Astrocyte of the spinal cord (primary cell): ENCODE measurements around the gene DRD5.
"Not testable (repeated sequence)": the region's sequence is repeated elsewhere in the genome, so short reads cannot be mapped to it uniquely, and the experiment has no call there.

Source experiments
- DNase-seq: peaks from one replicate; pipeline ENCODE4 v3.0.0; 2011; ENCODE audit warnings: low read depth, low spot score
- H3K4me3 ChIP-seq: 2 replicates; pipeline ENCODE4 v1.5.1; 2011; ENCODE audit warnings: low read depth, mild to moderate bottlenecking, low read length, moderate library complexity
- in situ Hi-C: cut with HindIII; loops from 2 replicates; pipeline ENCODE4 v1.10.0; 2017; ENCODE audit warnings: low sequenced_read_pairs
- TF ChIP-seq, protein P1 (sequence below): IDR thresholded peaks from 2 replicates; pipeline ENCODE4 v1.5.1; 2012; ENCODE audit warnings: low read depth, mild to moderate bottlenecking, low read length, inconsistent platforms

Gene DRD5

DNA sequence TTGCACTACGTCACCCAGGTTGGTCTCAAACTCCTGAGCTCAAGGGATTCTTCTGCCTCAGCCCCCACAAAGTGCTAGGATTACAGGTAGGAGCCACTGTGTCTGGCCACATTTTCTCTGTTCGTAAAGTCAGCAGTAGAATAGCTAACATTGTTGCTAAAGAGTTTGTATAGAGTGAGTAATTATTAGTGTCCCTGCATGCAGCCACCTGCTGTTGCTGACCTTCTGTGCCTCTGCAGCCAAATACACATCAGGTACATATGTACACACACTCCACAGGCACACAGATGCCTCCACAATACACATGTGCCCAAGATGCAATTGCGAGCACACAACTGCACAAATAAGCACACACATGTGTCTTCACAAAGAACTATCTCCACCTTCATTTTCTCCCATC lies 10.9 kb downstream of the DRD5 start:
- in situ Hi-C loops: no loop called here
- TF ChIP-seq, protein P1, sequence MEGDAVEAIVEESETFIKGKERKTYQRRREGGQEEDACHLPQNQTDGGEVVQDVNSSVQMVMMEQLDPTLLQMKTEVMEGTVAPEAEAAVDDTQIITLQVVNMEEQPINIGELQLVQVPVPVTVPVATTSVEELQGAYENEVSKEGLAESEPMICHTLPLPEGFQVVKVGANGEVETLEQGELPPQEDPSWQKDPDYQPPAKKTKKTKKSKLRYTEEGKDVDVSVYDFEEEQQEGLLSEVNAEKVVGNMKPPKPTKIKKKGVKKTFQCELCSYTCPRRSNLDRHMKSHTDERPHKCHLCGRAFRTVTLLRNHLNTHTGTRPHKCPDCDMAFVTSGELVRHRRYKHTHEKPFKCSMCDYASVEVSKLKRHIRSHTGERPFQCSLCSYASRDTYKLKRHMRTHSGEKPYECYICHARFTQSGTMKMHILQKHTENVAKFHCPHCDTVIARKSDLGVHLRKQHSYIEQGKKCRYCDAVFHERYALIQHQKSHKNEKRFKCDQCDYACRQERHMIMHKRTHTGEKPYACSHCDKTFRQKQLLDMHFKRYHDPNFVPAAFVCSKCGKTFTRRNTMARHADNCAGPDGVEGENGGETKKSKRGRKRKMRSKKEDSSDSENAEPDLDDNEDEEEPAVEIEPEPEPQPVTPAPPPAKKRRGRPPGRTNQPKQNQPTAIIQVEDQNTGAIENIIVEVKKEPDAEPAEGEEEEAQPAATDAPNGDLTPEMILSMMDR: no peak
- DNase-seq: no peak
- H3K4me3 ChIP-seq: no peak overlapping the region

DNA sequence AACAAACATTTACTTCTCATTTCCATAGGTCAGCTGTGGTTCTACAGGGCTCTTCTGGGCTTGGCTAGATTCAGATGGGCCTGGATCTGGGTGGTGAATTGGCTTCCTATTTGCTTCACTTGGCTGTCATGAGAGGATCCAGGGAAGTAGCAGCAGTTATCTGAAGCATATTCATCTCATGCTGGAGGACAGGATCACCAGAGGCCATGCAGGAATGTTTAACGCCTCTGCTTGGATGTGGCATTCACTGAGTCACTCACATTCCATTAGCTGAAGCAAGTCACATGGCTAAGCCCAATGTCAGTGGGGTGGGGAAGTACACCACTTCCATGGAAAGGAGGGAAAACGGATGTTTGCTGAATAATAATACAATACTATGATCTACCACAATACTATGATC lies 15.2 kb downstream of the DRD5 start:
- DNase-seq, in situ Hi-C loops: not testable (repeated sequence)

DNA sequence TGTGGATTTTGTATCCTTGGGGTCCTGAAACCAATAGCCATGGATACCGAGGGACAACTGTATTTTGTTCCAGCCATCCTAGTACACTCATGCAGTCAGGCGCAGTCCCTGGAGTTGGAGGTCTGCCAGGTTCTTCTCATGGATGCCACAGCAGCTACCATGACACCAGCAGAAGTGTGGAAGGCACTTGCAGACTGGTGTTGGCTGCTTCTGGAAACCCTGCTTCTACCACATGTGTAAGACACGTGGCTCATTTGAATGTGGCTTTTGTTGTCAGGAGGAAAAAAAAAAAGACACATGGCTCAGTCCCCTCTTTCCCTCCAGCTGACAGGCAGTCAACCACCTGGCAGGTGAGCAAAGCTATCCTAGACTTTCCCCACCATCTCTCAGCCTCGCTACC lies 19.4 kb downstream of the DRD5 start:
- in situ Hi-C loops: no loop called here
- TF ChIP-seq, protein P1: no peak
- no peak overlapping the region for H3K4me3 ChIP-seq
- no peak for DNase-seq

More for the DNA sequence above, 15.2 kb downstream of the DRD5 start:
- not testable (repeated sequence) for H3K4me3 ChIP-seq

DNA sequence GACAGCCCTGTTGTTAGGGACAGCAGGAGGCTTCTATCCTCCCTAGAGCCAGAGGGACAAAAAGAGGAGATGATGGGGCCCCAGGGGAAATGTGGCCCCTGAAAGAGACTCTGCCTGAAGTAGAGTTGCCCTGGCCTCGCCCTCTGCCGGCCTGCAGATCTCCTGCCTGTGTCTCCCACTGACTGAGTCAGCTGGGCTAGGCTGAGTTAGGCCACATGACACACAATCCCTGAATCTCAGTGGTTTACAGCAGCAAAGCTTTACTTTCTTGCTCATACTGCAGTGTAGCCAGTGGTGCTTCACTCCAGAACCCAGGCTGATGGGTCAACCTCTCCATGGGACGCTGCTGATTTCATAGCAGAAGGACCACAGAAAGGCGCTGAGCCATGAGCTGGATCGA lies 23.5 kb downstream of the DRD5 start:
- no peak for DNase-seq
- TF ChIP-seq, protein P1: no peak
- in situ Hi-C loops: no loop called here
- H3K4me3 ChIP-seq: no peak overlapping the region

DNA sequence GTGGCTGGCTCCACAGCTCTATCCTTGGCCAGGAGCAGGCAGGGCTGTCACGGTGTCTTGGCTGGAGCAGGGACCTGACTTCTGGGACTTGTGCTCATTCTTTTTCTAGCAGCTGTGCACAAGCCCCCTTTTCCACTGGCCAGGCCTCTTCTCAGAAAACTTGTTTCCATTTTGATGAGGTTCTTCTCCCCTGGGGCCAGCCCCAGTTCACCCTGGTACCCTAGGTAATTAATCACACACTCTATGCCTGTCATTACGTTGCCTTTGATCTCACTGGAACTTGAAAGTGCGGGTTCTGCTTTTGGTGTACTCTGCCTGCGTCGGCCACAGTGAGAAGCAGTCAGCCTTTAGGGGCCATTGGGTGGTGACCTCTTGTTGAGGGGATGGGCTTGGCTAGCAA lies 26.6 kb downstream of the DRD5 start:
- TF ChIP-seq, protein P1: no peak
- in situ Hi-C loops: no loop called here

DNA sequence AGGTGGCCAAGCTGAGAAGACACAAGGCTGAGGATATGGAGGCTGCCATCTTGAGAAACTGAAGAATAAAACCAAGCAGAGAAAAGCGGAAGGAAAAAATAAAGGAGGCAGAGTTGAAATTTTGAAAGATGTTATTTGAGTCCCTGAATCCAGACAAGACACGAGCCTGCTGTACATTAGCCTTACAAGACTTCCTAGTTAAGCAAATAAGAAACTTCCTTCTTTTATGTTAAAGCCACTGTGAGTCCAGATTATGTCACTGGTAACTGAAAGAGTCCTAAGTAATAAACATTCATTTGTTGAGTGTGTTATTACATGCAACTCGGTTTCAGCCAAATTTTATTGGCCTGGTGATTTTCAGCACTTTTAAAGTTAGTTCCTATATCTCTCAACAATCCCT lies 30.4 kb downstream of the DRD5 start:
- TF ChIP-seq, protein P1: no peak
- in situ Hi-C loops: no loop called here
- DNase-seq: no peak
- no peak overlapping the region for H3K4me3 ChIP-seq

More for the DNA sequence above, 26.6 kb downstream of the DRD5 start:
- no peak overlapping the region for H3K4me3 ChIP-seq
- no peak for DNase-seq

DNA sequence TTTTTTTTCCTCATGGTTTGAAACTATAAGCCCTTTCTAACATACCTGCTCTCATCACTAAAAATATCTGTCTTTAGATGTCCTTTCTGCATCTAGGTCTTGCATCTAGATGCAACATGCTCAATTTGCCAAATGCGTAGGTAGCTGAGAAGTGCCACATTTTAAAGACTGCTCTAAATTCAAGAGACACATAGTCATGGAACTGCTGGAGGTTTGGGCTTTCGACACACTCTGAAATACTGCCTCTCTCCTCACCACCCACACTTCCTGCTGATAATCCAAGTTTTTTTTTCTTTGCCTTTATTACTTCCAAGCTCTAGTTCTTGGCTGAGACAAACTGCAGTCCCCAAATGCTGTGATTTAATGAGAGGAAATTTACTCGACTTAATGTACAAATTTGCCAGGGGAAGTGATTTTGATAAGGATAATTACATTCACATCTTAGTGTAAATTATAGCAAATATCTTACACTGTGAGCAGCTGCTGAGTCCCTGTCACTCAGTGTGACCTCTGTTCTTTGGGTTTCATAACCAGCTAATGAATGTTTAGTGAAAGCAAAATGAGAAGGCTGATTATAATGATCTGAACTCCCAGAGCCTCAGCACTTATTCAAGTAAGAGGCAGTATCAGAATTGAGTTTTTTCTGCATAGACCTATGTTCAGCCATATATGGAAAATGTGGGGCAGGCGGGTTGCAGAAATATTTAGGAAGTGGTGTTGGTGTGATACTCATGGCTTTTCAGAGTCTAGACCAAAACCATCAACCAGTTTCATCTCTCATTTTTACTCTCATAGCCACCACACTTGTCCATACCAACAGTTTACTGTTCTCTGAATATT lies 31.3 kb downstream of the DRD5 start:
- in situ Hi-C loops: no loop called here
- no peak overlapping the region for H3K4me3 ChIP-seq
- TF ChIP-seq, protein P1: no peak
- no peak for DNase-seq
